GM18861 (cell line): ENCODE results near the gene ABHD10.

ENCODE experiments used
- ATAC-seq: cut with Tn5 transposase; IDR thresholded peaks from one replicate; pipeline ENCODE4 v1.9.1; 2021; ENCODE audit not compliant: unreplicated experiment

Gene ABHD10

GRCh38 chr3:111978583-111979433, at the start of gene ABHD10:
Gene ABHD10 (plus strand): TSS chr3:111979026. CDS start chr3:111979062, 36 bp downstream.
- ATAC-seq, result peak; percentile 94

GRCh38 chr3:111929484-111929883, 49.3 kb upstream of the ABHD10 start:
- no peak for ATAC-seq

GRCh38 chr3:111932946-111933345, 45.9 kb upstream of the ABHD10 start:
- ATAC-seq, result no peak

GRCh38 chr3:111936191-111936841, 42.5 kb upstream of the ABHD10 start:
- ATAC-seq, result no peak

- no peak for ATAC-seq
Observed at GRCh38 chr3:111936967-111937366, 41.9 kb upstream of the ABHD10 start.

- no peak for ATAC-seq
Observed at GRCh38 chr3:111937871-111938270, 41.0 kb upstream of the ABHD10 start.

GRCh38 chr3:111939873-111940272, 39.0 kb upstream of the ABHD10 start:
- no peak for ATAC-seq

GRCh38 chr3:111943533-111943932, 35.3 kb upstream of the ABHD10 start:
- no peak for ATAC-seq

- ATAC-seq, result no peak
Observed at GRCh38 chr3:111944372-111944771, 34.5 kb upstream of the ABHD10 start.

GRCh38 chr3:111947231-111947630, 31.6 kb upstream of the ABHD10 start:
- no peak for ATAC-seq

GRCh38 chr3:111948786-111949185, 30.0 kb upstream of the ABHD10 start:
- ATAC-seq, result no peak

GRCh38 chr3:111949712-111950111, 29.1 kb upstream of the ABHD10 start:
- ATAC-seq, result no peak

GRCh38 chr3:111951032-111951431, 27.8 kb upstream of the ABHD10 start:
- ATAC-seq, result no peak

- ATAC-seq, result no peak
Observed at GRCh38 chr3:111952086-111952485, 26.7 kb upstream of the ABHD10 start.

- no peak for ATAC-seq
Observed at GRCh38 chr3:111952866-111953450, 25.9 kb upstream of the ABHD10 start.

GRCh38 chr3:111954228-111954990, 24.4 kb upstream of the ABHD10 start:
- ATAC-seq, result no peak

- no peak for ATAC-seq
Observed at GRCh38 chr3:111955876-111956275, 22.9 kb upstream of the ABHD10 start.

- no peak for ATAC-seq
Observed at GRCh38 chr3:111956449-111956848, 22.4 kb upstream of the ABHD10 start.

GRCh38 chr3:111956995-111957734, 21.7 kb upstream of the ABHD10 start:
- no peak for ATAC-seq

- ATAC-seq, result no peak
Observed at GRCh38 chr3:111961461-111962164, 17.2 kb upstream of the ABHD10 start.
